Skeletal muscle satellite cell (primary cell): ENCODE data around the gene VBP1.
"Not testable (repeated sequence)": the region's sequence is repeated elsewhere in the genome, so short reads cannot be mapped to it uniquely, and the experiment has no call there.

Experiments used
- H3K27me3 ChIP-seq: 2 replicates; pipeline ENCODE4 v1.7.0; 2013; ENCODE audit warnings: low read length; ENCODE audit not compliant: control insufficient read depth, insufficient read depth
- H3K36me3 ChIP-seq: 2 replicates; pipeline ENCODE4 v1.7.0; 2013; ENCODE audit warnings: mild to moderate bottlenecking, control low read depth, low read length; ENCODE audit not compliant: insufficient read depth
- H3K4me1 ChIP-seq: 2 replicates; pipeline ENCODE4 v1.7.0; 2013; ENCODE audit warnings: low read length; ENCODE audit not compliant: control insufficient read depth, insufficient read depth
- H3K4me2 ChIP-seq: 2 replicates; pipeline ENCODE4 v1.7.0; 2013; ENCODE audit warnings: mild to moderate bottlenecking, low read length
- H3K4me3 ChIP-seq: 2 replicates; pipeline ENCODE4 v1.7.0; 2013; ENCODE audit warnings: low read length
- H3K9ac ChIP-seq: 2 replicates; pipeline ENCODE4 v1.7.0; 2013; ENCODE audit warnings: mild to moderate bottlenecking, low read depth, low read length, moderate library complexity
- H3K9me3 ChIP-seq: replicated peaks from 2 replicates; pipeline ENCODE4 v1.7.0; 2013; ENCODE audit warnings: mild to moderate bottlenecking, control low read depth, low read length

VBP1 gene

GRCh38 chrX:155266439-155266838 is 50.2 kb downstream of the VBP1 start:
- H3K36me3 ChIP-seq = no peaks in the 10 kb centered on the region
- no peak overlapping the region for H3K4me2 ChIP-seq
- no peaks in the 10 kb centered on the region for H3K9me3 ChIP-seq
- H3K4me1 ChIP-seq = no peaks in the 10 kb centered on the region
- no peak overlapping the region for H3K4me3 ChIP-seq
- no peak overlapping the region for H3K9ac ChIP-seq
- H3K27me3 ChIP-seq = no peaks in the 10 kb centered on the region

GRCh38 chrX:155267995-155268394 is 51.7 kb downstream of the VBP1 start:
- H3K36me3 ChIP-seq, H3K4me2 ChIP-seq, H3K9ac ChIP-seq, H3K9me3 ChIP-seq, H3K27me3 ChIP-seq, H3K4me1 ChIP-seq, H3K4me3 ChIP-seq: not testable (repeated sequence)

GRCh38 chrX:155270969-155271368 is 54.7 kb downstream of the VBP1 start:
- Histone ChIP-seq H3K27me3 (no peaks in the 10 kb centered on the region), H3K4me2 (no peak overlapping the region), H3K36me3 (no peaks in the 10 kb centered on the region), H3K9ac (no peak overlapping the region), H3K4me1 (no peaks in the 10 kb centered on the region), H3K4me3 (no peak overlapping the region), H3K9me3 (no peaks in the 10 kb centered on the region)

GRCh38 chrX:155279873-155280272 is 63.6 kb downstream of the VBP1 start:
- Histone ChIP-seq H3K9me3 (no peaks in the 10 kb centered on the region), H3K9ac (no peak overlapping the region), H3K4me3 (no peak overlapping the region), H3K27me3 (no peaks in the 10 kb centered on the region), H3K36me3 (no peaks in the 10 kb centered on the region), H3K4me1 (no peaks in the 10 kb centered on the region), H3K4me2 (no peak overlapping the region)
